NOMO-1 treated with DMSO at 0.1 percent for 48 hours (cell line): ENCODE data around the gene F11R.
"Not testable (repeated sequence)": the region's sequence is repeated elsewhere in the genome, so short reads cannot be mapped to it uniquely, and the experiment has no call there.

Experiments used
- DNase-seq: peaks from one replicate; lab custom pipeline; 2025; ENCODE audit not compliant: unreplicated experiment; lab: John Stamatoyannopoulos, UW

Gene F11R

DNA sequence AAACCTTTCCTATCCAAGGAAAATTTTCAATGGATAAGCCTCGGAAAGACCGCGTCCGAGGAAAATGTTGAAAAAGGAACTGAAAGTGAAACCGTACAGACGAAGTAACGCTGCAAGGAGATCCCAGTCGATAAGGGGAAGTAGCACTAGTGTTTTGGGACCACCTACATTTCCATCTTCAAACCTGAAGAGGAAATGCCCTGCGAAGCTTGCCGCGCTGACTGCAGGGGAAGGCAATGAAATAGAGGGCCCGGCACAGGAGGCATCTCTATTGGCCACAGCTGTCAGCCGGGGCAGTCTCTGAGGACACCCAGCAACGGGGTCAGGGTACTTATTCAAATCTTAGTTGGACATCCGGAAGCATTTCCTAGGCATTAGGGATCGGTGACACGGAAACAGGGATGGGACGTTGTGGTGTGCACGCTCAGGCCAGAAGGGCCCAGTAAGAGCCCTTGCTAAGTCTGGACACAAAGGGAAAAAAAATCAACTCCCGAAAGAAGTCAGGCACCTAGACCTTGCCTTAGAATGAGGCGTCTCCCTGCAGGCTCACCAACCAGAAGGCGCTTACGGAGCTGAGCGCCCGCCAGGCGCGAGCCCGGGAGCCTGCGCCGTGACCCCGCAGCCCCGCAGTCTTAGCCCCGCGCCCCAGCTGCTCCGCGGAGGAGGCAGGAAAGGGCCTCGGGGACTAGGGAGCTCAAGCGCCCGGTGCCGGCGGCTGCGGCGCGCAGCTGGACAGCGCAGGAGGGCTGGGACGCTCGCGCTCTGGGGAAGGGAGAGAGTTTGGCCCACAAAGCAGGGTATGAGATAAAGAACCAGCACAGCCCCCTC, 24.2 kb upstream of the F11R start:
- DNase-seq: peak; percentile 99

DNA sequence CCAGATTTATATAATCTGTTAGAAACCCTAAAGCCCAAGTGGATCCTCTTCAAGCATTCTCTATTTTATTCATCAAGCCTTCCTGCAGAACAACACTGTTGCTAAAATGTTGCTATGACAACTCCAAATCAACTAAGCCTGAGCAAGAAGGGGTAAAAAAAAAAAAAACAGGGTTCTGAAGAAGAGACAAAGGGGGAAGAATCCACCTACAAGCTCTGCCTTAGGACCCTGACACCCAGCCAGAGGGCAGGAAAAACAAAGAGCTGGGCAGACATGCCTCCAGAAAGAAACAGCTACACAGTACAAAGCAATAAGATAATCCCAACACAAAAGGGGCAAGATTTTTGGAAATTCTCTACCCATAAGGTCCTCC, 23.6 kb upstream of the F11R start:
- no peak for DNase-seq

DNA sequence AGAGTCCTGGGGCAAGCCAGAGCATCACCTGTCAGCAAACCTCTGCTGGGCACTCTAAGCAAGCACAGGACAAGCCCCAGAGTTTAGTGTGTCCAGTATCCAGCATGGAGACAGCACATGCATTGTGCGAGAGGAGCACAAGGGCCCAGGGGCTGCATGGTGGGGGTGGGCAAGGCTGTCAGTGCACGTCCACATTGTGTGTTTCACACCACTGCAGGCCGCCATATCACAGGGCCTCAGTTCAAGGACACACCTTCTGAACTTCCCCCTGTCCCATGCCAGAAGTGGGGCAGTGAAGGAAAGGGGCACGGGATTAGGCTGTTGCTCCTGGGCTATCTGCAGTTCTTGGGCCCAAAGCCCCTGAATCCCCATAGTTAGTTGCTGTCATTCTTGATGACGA, 18.6 kb upstream of the F11R start:
- no peak for DNase-seq

DNA sequence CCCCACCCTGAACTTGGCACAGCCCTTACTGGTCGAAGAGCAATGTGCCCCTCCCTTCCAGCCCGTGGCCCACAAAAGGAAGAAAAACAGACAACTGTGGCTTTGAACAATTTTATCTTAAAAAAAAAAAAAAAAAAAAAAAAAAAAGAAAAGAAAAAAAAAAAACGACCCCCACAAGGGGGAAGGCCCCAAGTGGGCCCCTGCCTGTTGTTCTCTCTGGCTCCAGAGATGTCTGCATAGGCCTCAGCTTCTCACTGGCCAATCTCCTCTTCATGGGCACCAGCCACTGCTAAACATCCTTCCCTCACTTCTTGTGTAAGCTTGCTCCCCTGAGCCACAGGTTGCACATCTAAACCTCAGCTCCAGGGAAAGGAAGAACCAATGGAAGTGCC, 18.2 kb upstream of the F11R start:
- DNase-seq: no peak

DNA sequence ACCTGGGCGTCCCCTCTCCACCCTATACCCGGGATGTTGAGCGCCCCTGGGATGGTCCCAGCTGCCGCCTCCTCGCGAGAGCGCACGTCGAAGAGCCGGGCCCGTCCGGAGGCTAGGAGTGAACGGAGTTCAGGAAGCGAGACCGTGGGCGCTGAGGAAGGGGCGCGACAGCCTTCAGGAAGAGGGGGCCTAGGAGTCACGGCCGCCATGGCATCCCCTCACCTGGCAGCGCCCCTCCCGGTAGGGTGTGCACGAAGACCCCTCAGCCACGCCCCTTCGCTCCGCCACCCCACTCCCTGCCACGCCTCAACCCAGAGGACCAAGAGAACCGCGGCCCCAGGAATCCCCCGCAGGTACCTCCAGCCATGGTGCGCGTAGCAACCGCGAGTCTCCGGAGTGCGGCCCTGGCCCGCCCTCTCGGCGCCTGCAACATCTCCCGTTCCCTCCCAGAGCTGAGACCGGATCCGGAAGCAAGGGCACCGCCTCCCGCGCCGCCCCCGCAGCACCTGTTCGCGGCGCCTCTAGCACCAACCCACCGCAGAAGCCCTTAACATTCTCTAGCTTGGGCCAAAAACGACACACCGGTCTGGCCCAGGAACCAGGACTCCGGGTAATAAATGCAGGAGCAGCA, 17.7 kb upstream of the F11R start, which contains the start of gene TSTD1:
Gene TSTD1 (minus strand): TSS at position 442 of the 631 bp plus-strand sequence. CDS start 75 bp downstream, at position 367.
- DNase-seq: no peak

DNA sequence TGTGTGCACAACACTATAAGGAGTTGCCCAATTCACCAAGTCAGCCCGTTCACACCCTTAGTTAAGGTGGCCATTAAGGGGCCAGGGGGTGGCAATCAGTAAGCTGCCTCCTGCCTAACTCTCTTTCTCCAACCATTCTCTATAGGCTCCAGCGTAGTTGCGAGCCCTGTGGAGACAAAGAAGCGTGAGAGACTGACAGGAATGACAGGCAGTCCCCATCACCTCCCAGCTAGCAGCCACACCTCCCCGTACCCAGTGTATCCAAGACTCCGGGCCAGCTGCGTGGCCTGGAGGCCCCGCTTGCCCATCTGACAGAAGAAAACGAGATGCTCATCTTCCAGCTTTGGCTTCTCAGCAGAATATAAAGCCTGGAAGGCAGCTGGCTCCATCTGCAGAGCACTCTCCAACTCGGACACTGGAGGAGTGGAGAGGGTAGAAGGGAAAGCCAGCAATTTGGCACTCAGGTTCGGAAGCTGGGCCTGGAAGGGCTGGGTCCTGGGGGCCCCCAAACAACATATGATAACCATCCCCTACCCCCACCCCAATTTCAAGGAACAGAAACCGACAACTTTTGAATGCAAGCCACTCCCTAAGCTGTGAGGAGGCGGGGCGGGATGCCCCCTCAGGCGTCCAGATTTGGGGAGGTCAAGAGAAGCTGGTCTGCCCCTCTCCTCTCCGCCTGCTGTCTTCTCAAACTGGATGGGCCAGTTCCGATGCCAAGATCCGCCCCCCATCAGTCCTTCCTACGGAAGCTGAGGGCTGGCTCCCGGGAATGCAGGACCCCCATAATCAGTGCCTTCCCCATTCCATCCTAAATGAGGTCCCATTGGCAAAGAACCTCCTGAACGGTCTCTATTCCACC, 16.9 kb upstream of the F11R start:
- DNase-seq: no peak

DNA sequence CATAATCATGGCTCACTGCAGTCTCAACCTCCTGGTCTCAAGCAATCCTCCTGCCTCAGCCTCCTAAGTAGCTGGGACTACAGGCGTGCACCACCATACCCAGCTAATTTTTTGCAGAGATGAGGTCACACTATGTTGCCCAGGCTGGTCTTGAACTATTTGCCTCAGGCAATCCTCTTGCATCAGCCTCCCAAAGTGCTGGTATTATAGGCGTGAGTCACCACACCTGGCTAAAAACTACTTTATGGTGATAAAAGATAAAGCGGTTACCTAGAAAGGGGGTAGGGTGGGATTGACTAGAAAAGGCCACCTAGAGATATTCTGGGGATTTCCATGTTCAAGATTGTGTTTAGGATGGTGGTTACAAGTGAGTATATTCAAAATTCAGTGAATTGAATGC, 12.8 kb upstream of the F11R start:
- DNase-seq: no peak

DNA sequence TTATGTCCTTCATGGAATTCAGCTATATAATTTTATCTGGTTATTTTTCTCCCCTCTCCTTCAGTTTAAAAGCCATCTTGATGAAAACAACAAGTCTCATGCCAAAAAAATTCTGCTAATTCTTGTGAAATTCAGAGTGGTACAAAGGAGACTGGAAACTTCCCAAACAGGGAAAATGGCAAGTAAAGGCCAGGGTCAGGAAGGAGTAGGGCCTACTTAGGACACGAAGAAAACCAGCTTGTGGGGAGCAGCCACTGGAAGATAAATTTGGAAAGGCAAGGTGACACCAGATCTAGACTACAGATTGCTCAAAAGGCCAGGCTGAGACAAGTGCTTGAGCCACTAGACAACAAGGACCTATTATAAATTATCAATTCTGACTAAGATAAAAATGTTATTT, 11.5 kb upstream of the F11R start:
- DNase-seq: no peak

DNA sequence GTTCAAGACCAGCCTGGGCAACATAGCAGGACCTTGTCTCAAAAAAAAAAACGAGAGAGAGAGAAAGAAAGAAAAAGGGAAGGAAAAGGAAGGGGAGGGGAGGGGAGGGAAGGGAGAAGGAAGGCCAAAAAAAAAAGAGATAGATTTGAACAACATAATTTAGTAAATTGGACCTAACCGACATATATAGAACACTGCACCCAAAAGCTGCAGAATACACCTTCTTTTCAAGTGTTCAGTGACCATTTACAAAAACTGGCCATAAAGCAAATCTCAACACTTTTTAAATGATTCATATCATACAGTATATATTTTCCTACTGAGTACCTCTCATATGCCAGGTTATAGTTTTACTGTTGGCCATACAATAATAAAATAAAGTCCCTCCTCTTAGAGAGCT, 10.9 kb upstream of the F11R start:
- no peak for DNase-seq

DNA sequence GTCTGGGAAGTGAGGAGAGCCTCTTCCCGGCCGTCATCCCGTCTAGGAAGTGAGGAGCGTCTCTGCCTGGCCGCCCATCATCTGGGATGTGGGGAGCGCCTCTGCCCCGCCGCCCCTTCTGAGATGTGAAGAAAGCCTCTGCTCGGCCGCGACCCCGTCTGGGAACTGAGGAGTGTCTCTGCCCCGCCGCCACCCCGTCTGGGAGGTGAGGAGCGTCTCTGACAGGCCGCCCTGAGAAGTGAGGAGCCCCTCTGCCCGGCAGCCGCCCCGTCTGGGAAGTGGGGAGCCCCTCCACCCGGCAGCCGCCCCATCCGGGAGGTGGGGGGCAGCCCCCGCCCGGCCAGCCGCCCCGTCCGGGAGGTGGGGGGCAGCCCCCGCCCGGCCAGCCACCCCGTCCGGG, 8.5 kb upstream of the F11R start:
- DNase-seq: not testable (repeated sequence)

DNA sequence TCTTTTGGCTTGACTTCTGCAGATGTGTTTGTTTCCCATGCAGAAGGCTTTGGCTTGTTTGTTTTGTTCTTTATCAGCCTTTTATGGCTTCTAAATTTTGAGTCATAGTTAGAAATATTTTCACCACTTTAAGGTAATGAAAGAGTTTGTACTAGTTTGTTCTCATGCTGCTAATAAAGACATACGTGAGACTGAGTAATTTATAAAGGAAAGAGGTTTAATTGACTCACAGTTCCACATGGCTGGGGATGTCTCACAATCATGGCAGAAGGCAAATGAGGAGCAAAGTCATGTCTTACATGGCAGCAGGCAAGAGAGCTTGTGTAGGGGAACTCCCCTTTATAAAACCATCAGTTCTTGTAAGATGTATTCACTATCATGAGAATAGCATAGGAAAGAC, 6.0 kb upstream of the F11R start:
- not testable (repeated sequence) for DNase-seq

DNA sequence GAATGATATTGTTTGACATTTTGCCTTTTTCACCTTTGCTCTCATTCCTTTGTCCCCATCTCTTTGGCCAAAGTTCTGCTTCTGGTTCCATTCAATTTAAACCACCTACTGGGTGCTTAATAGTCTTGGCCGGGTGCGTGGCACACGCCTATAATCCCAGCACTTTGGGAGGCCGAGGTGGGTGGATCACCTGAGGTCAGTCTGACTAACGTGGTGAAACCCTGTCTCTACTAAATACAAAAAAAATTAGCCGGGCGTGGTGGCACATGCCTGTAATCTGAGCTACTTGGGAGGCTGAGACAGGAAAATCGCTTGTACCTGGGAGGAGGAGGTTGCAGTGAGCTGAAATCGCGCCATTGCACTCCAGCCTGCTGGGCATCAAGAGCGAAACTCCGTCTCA, 1.5 kb upstream of the F11R start:
- not testable (repeated sequence) for DNase-seq

DNA sequence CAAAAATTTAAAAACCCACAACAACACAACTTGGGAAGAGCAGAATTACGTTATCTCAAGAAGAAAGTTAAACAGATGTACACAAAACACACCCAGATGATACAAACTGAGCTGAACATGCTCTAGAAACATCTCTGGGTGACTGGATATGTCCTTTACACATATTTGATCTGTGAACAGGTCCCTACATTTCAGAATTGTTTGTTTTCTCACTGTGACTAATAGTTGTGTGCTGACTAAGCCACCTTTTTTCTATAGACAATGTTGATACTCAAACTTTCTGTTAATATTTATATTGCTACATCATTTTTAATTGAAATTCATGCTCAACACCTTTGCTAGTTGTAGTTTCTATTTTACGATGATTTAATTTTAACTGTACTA, 1.0 kb upstream of the F11R start:
- no peak for DNase-seq

DNA sequence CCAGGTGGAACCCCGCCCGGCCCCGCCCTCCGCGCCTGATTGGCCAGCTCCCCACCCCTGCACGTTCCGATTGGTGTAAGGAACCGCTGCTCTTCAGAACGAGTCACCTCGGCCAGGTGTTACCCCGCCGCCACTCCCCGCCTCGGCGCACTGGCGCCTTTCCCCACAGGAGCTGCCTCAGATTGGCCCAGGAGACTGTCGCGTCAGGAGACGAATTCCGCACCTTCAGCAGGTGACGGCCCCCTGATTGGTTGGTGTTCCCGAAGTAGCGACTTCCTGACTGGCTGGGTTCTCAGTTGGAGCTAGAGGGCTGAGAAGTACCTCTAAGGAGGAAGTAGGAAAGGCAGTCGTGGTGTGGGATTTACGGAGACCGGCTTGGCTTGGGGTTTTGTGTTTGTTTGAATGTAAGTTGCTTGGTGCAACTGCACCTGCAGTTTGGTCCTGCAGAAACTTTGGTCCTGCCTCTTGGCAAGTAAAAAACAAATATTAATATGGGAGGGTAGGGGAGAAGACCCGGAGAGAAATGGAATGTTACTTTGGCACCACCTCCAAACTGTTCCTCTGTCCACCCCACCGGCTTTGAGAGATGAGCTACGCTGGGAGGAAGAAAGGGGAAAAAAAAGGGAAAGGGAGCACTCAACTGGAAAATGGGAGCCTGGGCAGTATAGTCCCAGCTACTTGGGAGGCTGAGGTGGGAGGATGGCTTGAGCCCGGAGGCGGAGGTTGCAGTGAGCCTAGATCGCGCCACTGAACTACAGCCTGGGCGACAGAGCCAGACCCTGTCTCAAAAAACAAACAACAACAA, 415 bp upstream of the F11R start:
- peak; percentile 87 for DNase-seq

DNA sequence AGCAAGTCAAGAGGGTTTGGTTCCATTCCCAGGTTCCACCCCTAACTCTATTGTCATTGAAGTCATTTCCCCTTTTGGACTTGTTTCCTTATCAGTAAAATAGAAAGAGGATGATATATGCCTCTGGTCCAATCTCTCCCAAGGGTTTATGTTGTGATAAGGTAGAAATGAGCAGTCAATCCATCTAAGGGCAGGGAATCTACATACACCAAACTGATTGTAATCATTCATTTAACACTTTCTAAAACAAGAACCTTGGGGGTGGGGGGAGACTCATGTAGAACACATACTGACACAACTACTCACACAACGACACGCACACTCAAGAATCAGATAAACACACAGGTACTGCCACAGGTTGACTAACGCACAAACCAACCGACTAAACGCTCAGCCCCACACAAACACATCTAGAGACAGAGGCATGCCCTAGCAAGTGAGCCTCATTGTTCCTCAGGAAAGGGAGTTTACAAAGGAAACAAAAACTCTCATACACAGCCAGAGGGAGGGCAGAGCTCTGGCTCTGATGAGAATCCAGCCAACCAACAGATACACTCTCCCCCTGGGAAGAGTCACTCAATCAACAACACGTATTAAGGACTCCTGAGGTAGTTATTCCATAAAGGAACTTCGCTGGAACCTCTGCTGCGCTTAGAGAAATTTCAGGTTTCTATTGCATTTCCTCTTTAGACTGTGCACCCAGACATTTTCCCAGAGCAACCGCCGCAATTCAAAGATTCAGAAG, 1.0 kb downstream of the F11R start:
- DNase-seq: peak; percentile 28

DNA sequence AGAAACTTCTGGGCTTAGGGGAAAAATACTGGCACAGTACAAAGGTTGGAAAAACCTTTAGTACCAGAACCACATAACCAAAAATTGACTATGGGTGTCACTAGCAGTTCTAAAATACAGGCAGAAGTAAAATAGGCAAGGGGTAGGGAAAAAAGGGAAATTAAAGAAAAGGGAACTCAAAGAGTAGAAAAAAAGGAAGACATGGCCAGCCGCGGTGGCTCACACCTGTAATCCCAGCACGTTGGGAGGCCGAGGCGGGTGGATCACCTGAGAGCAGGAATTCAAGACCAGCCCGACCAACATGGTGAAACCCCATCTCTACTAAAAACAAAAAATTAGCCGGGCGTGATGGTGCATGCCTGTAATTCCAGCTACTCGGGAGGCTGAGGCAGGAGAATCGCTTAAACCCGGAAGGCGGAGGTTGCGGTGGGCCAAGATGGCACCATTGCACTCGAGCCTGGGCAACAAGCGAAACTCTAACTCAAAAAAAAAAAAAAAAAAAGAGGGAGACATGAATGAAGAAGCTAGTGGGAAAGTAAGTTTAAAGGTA, 1.8 kb downstream of the F11R start:
- peak; percentile 29 for DNase-seq

DNA sequence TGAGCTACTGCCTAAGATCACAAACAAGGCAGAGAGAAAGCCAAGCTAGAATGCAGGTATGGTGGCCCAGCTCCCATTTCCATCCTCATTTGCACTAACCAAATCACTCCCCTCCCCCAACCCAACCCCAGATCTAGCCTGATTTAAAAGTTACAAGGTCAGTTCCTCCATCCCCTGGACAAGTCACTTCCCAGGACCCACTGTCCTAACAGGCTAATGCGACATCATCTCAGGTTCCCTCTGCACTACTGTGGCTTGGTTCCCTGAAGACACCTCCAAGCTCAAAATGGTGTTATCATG, 2.4 kb downstream of the F11R start:
- DNase-seq: no peak

DNA sequence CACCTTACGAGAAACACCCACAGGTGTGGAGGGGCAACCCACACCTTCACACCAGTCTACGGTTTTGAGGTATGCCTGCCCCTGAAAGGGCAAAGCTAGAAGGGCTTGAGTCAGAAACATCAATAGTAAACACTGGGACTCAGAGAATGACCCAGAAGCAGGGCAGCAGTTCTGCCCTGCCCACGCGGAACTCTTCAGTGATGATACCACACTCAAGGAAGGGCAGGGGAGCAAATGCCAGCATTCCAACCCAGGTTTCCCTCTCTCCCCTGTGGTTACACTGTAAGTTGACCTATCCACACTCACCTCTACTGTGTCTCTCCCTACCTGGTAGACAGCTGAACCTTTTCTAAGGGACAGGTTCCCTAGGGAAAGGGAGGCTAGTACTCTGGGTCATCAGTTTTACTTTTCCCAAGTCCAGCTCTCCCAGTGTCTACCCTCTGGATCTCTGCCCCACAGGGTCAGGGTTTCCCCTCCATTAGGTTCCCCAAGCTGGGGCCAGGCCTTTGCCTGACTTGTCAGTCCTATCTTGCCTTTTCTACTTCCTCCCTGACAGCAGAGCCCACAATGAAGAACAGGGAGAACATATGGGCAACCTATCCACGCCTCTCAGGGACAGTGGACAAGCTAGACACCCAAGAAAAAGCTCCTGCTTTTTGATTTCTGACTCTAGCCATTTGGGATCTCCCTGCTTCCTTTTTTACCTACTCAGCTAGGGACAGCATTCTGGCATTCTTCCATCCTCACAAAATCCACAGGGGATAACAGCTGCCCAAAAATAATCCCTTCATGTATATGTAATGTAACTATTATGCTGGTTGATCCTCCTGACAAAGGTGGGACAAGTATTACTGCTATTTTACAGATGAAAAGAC, 3.0 kb downstream of the F11R start:
- DNase-seq: no peak

DNA sequence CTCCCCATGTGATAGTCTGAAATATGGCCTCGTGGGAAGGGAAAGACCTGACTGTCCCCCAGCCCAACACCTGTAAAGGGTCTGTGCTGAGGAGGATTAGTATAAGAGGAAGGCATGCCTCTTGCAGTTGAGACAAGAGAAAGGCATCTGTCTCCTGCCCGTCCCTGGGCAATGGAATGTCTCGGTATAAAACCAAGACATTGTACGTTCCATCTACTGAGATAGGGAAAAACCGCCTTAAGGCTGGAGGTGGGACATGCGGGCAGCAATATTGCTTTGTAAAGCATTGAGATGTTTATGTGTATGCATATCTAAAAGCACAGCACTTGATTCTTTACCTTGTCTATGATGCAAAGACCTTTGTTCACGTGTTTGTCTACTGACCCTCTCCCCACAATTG, 3.8 kb downstream of the F11R start:
- DNase-seq: not testable (repeated sequence)
